ENCODE data around the gene MYO7A. TPM values are rescaled to one million over a fixed set of nuclear protein-coding genes. Genes with fewer than 3 reads are reported as not detected.

The MYO7A gene
- total RNA-seq, 1 donor: 0.43 TPM

GRCh38 chr11:77126156-77126775 is 1.8 kb upstream of the MYO7A start:
- TF ChIP-seq CTCF (IDR thresholded peaks at IDR 0.05; ENCODE audit: insufficient read depth, low read depth, low read length): no peak
- DNase-seq (ENCODE audit: low read depth): no peak
- H3K4me3 ChIP-seq (ENCODE audit: low read depth, low read length): no peak overlapping the region

- DNase-seq (ENCODE audit: low read depth): no peak
- H3K4me3 ChIP-seq (ENCODE audit: low read depth, low read length): peak overlapping the region; percentile 60
- TF ChIP-seq CTCF (IDR thresholded peaks at IDR 0.05; ENCODE audit: insufficient read depth, low read depth, low read length): no peak
These were observed 1.2 kb upstream of the MYO7A start for GRCh38 chr11:77126861-77127234.

GRCh38 chr11:77127235-77127911 is 673 bp upstream of the MYO7A start:
- peak overlapping the region; percentile 60 for H3K4me3 ChIP-seq (ENCODE audit: low read depth, low read length)
- DNase-seq (ENCODE audit: low read depth): peak; percentile 43
- TF ChIP-seq CTCF (IDR thresholded peaks at IDR 0.05; ENCODE audit: insufficient read depth, low read depth, low read length): peak; percentile 99

- DNase-seq (ENCODE audit: low read depth): no peak
- no peak for TF ChIP-seq CTCF (IDR thresholded peaks at IDR 0.05; ENCODE audit: insufficient read depth, low read depth, low read length)
- no peak overlapping the region for H3K4me3 ChIP-seq (ENCODE audit: low read depth, low read length)
These were observed 1.2 kb downstream of the MYO7A start for GRCh38 chr11:77129069-77129841.

- no peak overlapping the region for H3K4me3 ChIP-seq (ENCODE audit: low read depth, low read length)
- no peak for TF ChIP-seq CTCF (IDR thresholded peaks at IDR 0.05; ENCODE audit: insufficient read depth, low read depth, low read length)
- DNase-seq (ENCODE audit: low read depth): no peak
These were observed 2.1 kb downstream of the MYO7A start for GRCh38 chr11:77129842-77130756.

- TF ChIP-seq CTCF (IDR thresholded peaks at IDR 0.05; ENCODE audit: insufficient read depth, low read depth, low read length): no peak
- peak; percentile 41 for DNase-seq (ENCODE audit: low read depth)
- H3K4me3 ChIP-seq (ENCODE audit: low read depth, low read length): no peak overlapping the region
These were observed 2.9 kb downstream of the MYO7A start for GRCh38 chr11:77130763-77131513.
